ENCODE data around the gene MRPL19.

DNA sequence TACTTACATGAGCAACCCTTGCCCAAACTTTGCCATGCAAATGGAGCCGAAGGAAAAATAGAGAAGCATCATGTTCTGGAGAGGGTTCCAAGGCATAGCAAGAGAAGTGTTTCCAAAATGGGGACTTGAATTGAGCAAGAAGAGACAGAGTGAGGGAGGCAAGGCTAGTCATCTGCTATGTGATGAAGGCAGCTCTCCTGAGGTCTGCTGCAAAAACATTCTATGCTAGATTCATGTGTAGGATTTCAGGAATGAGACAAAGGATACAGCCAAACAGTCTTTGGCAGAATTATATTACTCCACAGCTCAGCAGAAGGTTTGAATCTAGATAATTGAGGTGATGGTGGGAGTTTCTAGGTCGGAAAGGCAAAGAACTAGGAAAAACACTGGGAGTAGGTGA is 24.1 kb upstream of the MRPL19 start:
- TF ChIP-seq, protein P1, sequence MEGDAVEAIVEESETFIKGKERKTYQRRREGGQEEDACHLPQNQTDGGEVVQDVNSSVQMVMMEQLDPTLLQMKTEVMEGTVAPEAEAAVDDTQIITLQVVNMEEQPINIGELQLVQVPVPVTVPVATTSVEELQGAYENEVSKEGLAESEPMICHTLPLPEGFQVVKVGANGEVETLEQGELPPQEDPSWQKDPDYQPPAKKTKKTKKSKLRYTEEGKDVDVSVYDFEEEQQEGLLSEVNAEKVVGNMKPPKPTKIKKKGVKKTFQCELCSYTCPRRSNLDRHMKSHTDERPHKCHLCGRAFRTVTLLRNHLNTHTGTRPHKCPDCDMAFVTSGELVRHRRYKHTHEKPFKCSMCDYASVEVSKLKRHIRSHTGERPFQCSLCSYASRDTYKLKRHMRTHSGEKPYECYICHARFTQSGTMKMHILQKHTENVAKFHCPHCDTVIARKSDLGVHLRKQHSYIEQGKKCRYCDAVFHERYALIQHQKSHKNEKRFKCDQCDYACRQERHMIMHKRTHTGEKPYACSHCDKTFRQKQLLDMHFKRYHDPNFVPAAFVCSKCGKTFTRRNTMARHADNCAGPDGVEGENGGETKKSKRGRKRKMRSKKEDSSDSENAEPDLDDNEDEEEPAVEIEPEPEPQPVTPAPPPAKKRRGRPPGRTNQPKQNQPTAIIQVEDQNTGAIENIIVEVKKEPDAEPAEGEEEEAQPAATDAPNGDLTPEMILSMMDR (IDR thresholded peaks at IDR 0.05; ENCODE audit: borderline replicate concordance, extremely low read depth, low read length, poor library complexity, severe bottlenecking), result no peak
- TF ChIP-seq EZH2 (IDR thresholded peaks at IDR 0.05; ENCODE audit: borderline replicate concordance, low read depth, low read length, severe bottlenecking), result no peak
